GM21447 (cell line): ENCODE measurements around the gene TPSAB1.
"Not testable (repeated sequence)": the region's sequence is repeated elsewhere in the genome, so short reads cannot be mapped to it uniquely, and the experiment has no call there.

Experiments used
- ATAC-seq: cut with Tn5 transposase; IDR thresholded peaks from one replicate; pipeline ENCODE4 v1.9.1; 2021; ENCODE audit not compliant: unreplicated experiment

The TPSAB1 gene

DNA sequence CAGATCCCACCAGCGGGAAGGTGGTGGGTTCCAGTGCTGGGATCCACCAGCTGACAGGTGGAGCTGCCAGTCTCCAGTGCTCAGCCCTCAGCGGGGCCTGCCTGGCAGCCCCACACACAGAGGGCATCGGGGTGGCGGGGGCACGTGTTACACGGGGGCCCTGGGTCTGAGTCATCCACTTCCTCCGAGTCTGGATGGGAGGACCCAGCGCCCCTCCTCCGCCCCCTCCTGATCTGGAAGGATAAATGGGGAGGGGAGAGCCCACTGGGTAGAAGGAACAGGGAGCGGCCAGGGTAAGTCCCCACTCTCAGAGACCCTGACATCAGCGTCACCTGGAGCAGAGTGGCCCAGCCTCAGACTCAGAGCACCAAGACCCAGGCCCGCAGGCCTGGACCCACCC, at the start of gene TPSAB1:
Gene TPSAB1, plus strand, starts transcription at position 270 of the 400 bp plus-strand sequence. CDS start 234 bp downstream, outside the sequence.
- not testable (repeated sequence) for ATAC-seq

DNA sequence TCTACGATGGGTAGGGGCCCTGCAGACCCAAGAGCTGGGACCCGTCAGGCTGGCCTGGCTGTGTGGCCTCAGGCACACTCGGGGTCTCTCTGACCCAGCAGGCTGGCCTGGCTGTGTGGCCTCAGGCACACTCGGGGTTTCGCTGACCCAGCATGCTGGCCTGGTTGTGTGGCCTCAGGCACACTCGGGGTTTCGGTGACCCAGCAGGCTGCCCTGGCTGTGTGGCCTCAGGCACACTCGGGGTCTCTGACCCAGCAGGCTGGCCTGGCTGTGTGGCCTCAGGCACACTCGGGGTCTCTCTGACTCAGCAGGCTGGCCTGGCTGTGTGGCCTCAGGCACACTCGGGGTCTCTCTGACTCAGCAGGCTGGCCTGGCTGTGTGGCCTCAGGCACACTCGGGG, 49.7 kb upstream of the TPSAB1 start:
- not testable (repeated sequence) for ATAC-seq

DNA sequence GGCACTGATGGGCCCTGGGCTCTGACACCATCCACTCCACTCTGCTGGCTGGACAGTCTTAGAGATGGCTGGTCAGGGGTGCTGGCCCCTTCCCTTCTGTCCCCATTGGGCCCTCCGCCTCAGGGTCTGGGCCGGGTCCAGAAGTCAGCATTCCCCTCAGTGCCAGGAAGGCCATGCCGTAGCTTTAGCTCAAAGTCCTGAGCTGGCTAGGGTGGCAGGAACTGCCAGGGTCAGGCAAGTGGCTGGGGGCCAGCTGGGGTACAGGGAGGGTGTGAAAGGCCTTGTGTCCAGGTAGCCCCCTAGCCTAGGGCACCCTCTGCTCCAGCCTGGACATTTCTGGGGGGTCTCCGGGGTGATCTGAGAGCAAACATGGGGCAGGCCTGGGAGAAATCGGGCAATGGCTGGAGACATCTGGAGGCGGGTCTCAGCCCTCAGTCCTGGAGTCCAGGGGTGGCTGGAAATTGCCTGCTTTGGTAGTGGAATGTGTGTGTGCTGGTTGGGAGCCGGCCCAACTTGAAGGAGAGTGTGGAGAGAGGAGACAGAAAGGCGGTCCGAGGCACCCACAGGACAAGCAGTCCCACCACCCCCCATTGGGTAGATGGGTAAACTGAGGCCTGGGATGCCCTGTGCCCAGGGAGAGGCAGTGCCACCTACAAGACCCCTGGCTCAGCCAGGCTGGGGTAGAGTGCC, 48.0 kb upstream of the TPSAB1 start:
- ATAC-seq: no peak

DNA sequence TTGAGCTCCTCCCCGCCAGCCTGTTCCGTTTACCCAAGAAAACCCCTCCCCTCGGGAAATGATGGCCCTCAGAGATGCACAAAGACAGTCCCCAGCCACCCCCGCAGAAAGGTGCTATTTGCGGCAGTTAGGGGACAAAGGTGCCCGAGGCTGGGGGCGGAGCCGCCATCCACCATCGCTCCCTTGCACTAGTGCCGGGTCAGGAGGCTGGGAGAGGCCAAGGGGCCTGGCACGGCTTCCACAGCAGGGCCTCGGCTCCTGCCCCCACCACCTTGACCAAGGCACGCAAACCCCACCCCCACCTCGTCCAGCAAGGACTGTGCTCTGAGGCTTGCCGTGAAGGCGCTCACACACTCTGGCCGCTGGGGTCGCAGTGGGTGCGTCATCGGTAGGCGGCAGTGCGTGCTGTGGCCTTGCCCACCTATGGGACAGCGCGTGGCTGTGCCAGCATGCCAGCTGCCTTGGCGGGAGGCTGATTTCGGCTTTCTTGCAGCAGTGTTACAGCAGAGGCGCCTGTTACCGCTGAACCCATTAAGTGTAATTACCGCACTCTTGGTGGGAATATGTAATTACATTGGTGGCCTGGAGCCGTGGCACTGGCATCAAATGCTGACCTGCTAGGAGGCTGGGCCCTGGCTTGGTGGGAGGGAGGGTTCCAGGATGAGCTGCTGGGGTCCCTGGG, 47.2 kb upstream of the TPSAB1 start:
- no peak for ATAC-seq

DNA sequence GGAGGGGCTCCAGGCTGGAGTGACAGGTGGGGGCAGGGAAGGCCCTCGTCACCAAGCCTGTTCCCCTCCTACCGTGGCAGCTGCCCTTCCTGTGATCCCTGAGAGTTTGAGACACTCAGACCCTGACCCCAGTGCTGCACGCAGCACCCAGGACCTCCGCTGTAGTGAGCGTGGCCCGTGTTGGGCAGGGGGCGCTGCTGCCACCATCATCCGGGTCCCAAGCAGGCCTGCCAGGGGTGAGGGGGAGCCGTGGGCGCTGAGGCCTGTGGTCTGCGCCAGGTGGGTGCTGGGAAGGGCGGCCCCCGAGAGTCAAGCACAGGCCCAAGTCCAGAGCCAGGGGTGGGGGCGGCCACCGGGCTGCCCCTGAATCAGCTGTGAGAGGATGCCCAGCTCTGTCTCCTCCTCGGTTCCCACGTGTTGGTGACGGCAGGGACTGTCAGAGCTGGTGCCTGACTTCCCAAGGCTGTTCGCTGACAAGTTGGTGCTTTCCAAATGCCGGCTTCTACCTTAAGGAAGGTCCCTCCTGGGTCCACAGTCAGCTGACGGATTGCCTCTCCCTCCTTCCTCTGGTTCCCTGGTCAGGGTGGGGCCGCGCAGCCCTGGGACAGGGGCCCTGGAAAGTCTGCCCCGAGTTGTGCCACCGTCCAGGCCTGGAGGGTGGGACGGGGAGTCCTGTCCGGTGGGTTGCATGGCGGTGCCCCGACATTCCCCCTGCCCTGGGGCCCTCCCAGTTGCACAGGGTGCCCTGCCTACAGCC, 46.5 kb upstream of the TPSAB1 start:
- ATAC-seq: no peak

DNA sequence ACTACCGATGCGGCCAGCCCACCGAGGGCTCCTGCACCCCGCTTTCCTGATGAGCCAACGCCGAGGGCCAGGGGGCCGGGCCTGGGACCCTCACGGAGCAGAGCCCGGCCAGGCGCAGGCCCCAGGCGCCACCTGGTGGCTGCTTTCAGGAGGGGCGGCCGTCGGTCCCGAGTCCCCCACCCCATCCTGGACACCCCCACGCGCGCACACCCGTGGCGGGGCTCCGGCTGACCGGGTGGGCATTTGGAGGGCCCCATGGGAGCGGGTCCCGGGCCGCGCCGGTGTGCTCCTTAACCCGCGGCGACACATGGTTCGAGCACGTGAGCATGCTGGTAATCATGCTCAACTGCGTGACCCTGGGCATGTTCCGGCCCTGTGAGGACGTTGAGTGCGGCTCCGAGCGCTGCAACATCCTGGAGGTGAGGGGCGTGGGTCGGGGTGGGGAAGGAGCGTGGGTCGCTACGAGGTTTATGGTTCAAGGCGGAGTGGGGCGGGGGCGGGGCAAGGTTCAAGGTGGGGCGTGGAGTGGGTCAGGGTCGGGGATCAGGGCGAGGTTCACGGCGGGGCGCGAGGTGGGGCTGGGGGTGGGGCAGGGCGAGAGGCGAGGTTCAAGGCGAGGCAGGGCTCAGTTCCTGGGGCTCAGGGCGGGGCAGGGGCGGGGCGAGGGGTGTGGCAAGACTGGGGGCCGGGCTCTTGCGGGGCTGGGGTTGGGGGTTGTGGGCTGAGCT, 45.7 kb upstream of the TPSAB1 start:
- ATAC-seq: no peak

DNA sequence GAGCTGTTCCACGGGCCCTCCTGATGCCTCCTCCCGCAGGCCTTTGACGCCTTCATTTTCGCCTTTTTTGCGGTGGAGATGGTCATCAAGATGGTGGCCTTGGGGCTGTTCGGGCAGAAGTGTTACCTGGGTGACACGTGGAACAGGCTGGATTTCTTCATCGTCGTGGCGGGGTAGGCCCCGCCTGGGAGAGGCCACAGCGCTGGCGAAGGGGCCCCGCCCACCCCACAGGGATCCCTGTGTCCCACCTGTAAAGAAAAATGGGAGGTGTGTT, 45.2 kb upstream of the TPSAB1 start:
- no peak for ATAC-seq

DNA sequence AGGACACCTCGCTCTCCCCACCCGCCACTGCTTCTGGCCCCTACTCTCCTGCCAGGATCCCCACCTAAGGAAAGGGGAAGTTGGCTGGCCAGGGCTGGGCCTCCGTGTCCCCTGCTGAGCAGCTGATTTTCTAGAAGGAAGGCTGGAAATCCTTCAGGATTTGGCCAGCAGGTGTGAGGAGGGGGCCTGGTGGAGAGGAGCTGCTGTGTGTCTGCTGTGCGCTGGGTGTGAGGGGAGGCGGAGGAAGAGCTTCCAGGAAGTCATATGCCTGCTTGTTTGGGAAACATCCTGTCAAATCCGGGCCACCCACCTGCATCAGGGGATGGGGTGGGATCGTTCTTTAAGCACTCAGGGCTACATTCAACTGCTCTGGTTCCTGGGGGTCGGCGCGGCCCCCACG, 44.0 kb upstream of the TPSAB1 start:
- ATAC-seq: no peak

DNA sequence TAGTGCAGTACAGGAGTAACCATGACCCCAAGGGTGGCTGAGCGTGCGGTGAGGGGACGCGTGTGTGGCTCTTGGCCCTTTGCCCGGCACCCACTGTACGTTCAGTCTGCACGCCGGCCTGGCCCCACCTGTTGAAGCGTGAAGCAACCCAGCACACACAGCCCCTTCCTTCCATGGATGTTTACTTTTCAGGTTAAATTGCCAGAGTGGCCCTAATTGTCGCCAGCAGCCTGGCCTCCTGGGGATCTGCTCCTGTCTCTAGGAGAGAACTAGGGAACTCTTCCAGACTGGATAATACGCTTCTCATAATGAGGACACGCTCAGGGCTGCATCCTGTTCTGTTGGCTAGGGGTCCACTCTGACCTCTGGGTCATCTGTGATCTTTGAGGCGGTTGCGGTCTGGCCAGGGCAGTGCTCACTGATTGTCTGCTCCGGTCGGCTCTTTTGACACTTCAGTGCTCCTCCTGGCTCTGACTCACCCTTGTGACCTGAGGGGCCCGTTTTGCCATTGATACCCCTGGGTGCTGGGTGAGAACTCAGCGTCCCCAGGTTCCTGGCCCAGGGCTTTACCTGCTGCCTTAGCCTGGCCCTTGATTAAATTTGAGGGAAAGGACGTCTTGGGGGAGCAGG, 43.2 kb upstream of the TPSAB1 start:
- ATAC-seq: no peak

DNA sequence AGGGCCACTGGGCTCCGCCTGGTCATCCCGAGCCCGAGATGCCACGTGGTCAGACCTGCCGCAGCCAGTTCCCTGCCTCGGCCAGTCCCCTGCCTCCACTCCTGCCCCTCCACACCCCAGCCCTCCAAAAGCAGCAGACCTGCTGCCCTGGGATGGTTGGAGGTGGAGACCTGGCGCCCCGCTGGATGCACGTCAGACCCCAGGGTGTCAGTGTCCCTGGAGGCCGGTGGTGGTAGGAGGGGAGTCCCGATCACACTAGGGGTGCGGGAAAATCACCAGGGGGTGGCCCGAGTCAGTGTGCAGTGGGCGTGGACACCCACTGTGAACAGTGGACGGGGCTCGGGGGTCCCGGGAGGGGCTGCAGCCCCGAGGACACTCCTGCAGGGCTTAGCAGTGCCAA, 42.3 kb upstream of the TPSAB1 start:
- no peak for ATAC-seq

DNA sequence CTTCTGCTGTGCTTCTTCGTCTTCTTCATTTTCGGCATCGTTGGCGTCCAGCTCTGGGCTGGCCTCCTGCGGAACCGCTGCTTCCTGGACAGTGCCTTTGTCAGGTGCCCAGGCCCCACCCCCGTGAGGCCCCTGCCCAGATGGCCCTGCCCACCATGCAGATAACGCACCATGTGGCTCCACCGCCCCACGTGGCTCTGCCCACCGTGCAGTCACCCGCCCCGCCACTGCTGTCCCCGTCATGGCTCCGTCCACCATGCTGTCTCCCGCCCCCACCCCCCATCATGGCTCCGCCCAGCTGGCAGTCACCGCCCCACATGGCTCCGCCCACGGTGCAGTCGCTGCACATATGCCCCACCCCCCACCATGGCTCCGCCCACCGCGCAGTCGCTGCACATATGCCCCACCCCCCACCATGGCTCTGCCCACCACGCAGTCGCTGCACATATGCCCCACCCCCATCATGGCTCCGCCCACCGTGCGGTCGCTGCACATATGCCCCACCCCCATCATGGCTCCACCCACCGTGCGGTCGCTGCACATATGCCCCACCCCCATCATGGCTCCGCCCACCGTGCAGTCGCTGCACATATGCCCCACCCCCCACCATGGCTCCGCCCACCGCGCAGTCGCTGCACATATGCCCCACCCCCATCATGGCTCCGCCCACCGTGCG, 41.7 kb upstream of the TPSAB1 start:
- not testable (repeated sequence) for ATAC-seq

DNA sequence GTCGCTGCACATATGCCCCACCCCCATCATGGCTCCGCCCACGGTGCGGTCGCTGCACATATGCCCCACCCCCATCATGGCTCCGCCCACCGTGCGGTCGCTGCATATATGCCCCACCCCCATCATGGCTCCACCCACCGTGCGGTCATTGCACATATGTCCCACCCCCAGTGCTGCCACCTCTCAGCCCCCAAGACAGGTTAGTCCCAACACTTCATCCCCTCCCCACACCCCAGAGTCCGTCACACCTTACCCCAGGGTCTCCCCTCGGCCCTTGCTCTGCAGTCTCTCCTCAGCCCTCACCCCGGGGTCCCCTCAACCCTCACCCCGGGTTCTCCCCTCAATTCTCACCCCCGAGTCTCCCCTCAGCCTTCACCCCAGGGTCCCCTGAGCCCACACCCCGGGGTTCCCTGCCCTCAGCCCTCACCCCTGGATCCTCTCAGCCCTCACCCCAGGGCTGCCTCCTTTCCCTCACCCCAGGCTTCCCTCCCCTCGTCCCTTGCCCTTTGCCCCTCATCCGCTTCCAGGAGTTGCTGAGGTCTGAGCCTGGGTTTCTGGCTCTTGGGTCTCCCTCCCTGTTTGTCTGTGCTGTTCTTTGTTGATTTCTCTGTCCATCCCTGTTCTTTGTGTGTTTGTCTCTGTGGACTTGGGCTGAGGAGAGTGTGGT, 41.0 kb upstream of the TPSAB1 start:
- ATAC-seq: no peak

DNA sequence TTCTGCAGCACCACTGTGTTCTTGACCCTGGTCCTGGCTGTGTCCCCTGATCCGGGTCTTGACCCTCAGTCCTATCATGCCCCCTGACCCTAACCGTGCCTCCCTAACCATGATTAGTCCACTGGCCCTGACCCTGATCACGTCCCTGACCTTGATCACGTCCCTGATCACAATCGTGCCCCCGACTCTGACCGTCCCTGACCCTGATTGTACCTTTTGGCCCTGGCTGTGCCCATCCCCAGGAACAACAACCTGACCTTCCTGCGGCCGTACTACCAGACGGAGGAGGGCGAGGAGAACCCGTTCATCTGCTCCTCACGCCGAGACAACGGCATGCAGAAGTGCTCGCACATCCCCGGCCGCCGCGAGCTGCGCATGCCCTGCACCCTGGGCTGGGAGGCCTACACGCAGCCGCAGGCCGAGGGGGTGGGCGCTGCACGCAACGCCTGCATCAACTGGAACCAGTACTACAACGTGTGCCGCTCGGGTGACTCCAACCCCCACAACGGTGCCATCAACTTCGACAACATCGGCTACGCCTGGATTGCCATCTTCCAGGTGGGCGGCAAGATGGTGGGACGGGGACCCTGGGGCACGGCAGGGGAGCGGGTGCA, 40.4 kb upstream of the TPSAB1 start:
- ATAC-seq: no peak

DNA sequence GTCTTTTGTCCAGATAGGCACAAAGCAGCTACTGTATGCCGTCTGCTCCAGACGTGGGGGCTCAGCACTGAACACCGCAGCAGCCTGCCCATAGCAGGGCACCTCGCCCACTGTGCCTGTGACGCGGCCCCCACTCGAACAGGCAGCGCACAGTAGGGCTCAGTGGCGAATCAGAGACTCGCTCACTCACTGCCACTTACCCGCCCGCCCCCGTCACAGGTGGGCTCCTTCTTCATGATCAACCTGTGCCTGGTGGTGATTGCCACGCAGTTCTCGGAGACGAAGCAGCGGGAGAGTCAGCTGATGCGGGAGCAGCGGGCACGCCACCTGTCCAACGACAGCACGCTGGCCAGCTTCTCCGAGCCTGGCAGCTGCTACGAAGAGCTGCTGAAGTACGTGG, 39.1 kb upstream of the TPSAB1 start:
- ATAC-seq: no peak

DNA sequence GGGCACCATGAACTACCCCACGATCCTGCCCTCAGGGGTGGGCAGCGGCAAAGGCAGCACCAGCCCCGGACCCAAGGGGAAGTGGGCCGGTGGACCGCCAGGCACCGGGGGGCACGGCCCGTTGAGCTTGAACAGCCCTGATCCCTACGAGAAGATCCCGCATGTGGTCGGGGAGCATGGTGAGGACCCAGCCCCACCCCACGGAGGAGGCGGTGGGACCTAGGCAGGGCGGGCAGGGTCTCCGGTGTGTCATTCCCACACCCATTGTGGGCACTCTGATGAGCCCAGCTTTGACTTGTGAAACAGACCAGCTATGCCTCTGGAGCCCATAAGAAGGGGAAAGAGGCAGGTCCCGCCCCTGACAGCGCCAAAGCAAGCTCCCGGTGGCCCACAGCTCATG, 38.2 kb upstream of the TPSAB1 start:
- ATAC-seq: no peak

DNA sequence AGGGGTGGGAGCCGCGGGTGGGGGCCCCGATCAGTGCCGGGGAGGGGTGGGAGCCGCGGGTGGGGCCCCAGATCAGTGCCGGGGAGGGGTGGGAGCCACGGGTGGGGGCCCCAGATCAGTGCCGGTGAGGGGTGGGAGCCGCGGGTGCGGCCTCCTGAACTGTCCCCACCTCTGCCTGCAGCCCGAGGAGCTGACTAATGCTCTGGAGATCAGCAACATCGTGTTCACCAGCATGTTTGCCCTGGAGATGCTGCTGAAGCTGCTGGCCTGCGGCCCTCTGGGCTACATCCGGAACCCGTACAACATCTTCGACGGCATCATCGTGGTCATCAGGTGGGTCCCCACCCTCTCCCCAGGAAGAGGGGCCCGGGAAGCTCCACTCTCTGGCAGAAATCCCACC, 35.6 kb upstream of the TPSAB1 start:
- no peak for ATAC-seq

DNA sequence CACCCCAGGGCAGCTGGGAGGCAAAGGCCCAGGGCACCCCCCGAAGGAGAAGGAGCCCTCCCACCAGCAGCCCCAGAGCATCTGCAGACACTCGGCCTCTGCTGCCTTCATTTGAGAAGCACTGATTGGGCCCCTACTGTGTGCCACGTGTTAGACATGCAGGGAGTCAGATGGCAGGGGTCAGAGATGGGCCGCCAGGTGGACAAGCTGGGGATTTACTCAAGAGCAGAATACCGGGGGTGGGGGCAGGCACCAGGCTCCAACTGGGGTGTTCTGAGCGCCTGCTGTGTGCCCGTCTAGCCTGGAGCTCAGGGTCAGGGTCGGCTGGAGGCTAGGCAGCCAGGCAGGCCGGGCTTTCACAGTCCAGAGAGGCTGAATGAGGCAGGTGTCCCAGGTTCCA, 34.2 kb upstream of the TPSAB1 start:
- ATAC-seq: no peak

DNA sequence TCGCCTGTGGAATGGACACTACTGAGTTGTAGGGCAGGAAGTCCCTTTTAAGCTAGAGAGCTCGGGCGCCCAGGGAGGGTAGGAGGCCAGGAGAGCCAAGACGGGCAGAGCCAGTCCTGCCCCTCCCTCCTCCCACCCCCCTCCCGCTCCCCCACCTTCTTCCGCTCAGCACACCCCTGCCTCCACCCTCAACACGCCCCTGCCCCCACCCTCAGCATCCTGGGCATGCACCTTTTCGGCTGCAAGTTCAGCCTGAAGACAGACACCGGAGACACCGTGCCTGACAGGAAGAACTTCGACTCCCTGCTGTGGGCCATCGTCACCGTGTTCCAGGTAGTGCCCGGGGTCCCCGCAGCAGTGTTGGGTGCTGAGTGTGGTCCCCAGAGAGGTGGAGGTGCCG, 33.7 kb upstream of the TPSAB1 start:
- no peak for ATAC-seq

DNA sequence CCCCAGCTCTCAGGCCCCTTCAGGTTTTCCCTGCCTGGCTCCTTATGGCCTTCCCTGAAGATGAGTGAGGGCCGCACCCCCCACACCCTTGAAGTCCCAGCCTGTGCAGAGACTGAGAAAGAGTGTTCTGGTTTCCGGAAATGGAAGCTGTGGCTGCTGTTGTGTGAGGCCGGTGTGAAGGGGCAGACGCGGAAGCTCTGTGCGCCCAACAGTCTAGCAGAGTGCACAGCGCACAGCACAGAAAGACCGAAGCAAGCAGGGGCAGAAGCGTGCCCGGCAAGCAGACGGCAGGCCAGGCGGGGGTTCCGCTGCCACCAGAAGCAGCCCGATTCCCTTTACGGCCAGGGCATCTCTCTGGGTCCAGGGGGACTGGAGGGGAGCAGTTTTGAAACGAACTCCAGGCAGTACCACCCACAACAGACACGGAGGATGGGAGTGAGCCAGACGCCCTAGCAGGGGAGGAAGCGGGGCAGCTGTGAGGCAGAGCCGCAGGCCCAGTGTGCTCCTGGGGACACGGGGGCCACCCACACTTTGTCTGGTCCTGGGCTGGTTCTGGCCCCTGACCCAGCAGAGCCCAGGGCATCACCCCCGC, 32.2 kb upstream of the TPSAB1 start:
- ATAC-seq: no peak
